ENCODE data around the gene ANKRD33B.

Gene ANKRD33B

GRCh38 chr5:10682801-10683525, 119.1 kb downstream of the ANKRD33B start:
- DNase-seq = no peak

- DNase-seq = peak; percentile 23
These were observed 120.6 kb downstream of the ANKRD33B start for GRCh38 chr5:10684303-10685086.

GRCh38 chr5:10685115-10685521, 121.2 kb downstream of the ANKRD33B start:
- DNase-seq = no peak

GRCh38 chr5:10686890-10687289, 123.0 kb downstream of the ANKRD33B start:
- DNase-seq = no peak

GRCh38 chr5:10688651-10689171, 124.8 kb downstream of the ANKRD33B start:
- no peak for DNase-seq

- peak; percentile 56 for DNase-seq
These were observed 125.7 kb downstream of the ANKRD33B start for GRCh38 chr5:10689391-10690081.

GRCh38 chr5:10690460-10691440, 126.9 kb downstream of the ANKRD33B start:
- no peak for DNase-seq

GRCh38 chr5:10691826-10692785, 128.2 kb downstream of the ANKRD33B start:
- no peak for DNase-seq

GRCh38 chr5:10695055-10695649, 131.3 kb downstream of the ANKRD33B start:
- peak; percentile 86 for DNase-seq

GRCh38 chr5:10695759-10696543, 132.1 kb downstream of the ANKRD33B start:
- DNase-seq = no peak

GRCh38 chr5:10699281-10699874, 135.5 kb downstream of the ANKRD33B start:
- no peak for DNase-seq

GRCh38 chr5:10699987-10700386, 136.1 kb downstream of the ANKRD33B start:
- no peak for DNase-seq

GRCh38 chr5:10700516-10700915, 136.6 kb downstream of the ANKRD33B start:
- no peak for DNase-seq

- DNase-seq = peak; percentile 47
These were observed 137.7 kb downstream of the ANKRD33B start for GRCh38 chr5:10701567-10702039.

GRCh38 chr5:10702040-10702629, 138.3 kb downstream of the ANKRD33B start:
- no peak for DNase-seq

GRCh38 chr5:10702911-10703491, 139.1 kb downstream of the ANKRD33B start:
- DNase-seq = no peak

GRCh38 chr5:10703676-10704075, 139.8 kb downstream of the ANKRD33B start:
- DNase-seq = peak; percentile 53

- no peak for DNase-seq
These were observed 141.2 kb downstream of the ANKRD33B start for GRCh38 chr5:10704949-10705621.
